ENCODE results near the gene ABCB8.

ABCB8 gene

GRCh38 chr7:150999001-150999400, 29.2 kb upstream of the ABCB8 start:
- H3K9me3 ChIP-seq (ENCODE audit: control insufficient read depth, insufficient read depth, low read depth, low read length): no peaks in the 10 kb centered on the region
- no peaks in the 10 kb centered on the region for H3K27me3 ChIP-seq (ENCODE audit: control insufficient read depth, insufficient read depth, low read length)
- H3K4me1 ChIP-seq (ENCODE audit: control insufficient read depth, insufficient read depth, low read length): peaks cover 16% of the 10 kb centered on the region; the same call in 1 of the 2 replicates
- H3K36me3 ChIP-seq (ENCODE audit: control insufficient read depth, insufficient read depth, low read length): no peaks in the 10 kb centered on the region
- no peak overlapping the region for H3K9ac ChIP-seq (ENCODE audit: low read length)
- H3K4me3 ChIP-seq (ENCODE audit: low read depth, low read length): no peak overlapping the region
- H3K27ac ChIP-seq (ENCODE audit: low read depth, low read length): no peak overlapping the region

GRCh38 chr7:150999497-151000230, 28.6 kb upstream of the ABCB8 start:
- Histone ChIP-seq H3K27ac (ENCODE audit: low read depth, low read length) (no peak overlapping the region), H3K4me3 (ENCODE audit: low read depth, low read length) (no peak overlapping the region), H3K9me3 (ENCODE audit: control insufficient read depth, insufficient read depth, low read depth, low read length) (no peaks in the 10 kb centered on the region), H3K4me1 (ENCODE audit: control insufficient read depth, insufficient read depth, low read length) (peaks cover 11% of the 10 kb centered on the region; the same call in 1 of the 2 replicates), H3K36me3 (ENCODE audit: control insufficient read depth, insufficient read depth, low read length) (no peaks in the 10 kb centered on the region), H3K27me3 (ENCODE audit: control insufficient read depth, insufficient read depth, low read length) (no peaks in the 10 kb centered on the region), H3K9ac (ENCODE audit: low read length) (no peak overlapping the region)

GRCh38 chr7:151000897-151001495, 27.3 kb upstream of the ABCB8 start:
- Histone ChIP-seq H3K36me3 (ENCODE audit: control insufficient read depth, insufficient read depth, low read length) (no peaks in the 10 kb centered on the region), H3K9ac (ENCODE audit: low read length) (no peak overlapping the region), H3K9me3 (ENCODE audit: control insufficient read depth, insufficient read depth, low read depth, low read length) (no peaks in the 10 kb centered on the region), H3K4me3 (ENCODE audit: low read depth, low read length) (no peak overlapping the region), H3K27me3 (ENCODE audit: control insufficient read depth, insufficient read depth, low read length) (no peaks in the 10 kb centered on the region), H3K27ac (ENCODE audit: low read depth, low read length) (no peak overlapping the region), H3K4me1 (ENCODE audit: control insufficient read depth, insufficient read depth, low read length) (peaks cover 4% of the 10 kb centered on the region; the same call in 1 of the 2 replicates)

GRCh38 chr7:151001546-151001945, 26.7 kb upstream of the ABCB8 start:
- H3K4me1 ChIP-seq (ENCODE audit: control insufficient read depth, insufficient read depth, low read length): peaks cover 4% of the 10 kb centered on the region; the same call in 1 of the 2 replicates
- no peaks in the 10 kb centered on the region for H3K27me3 ChIP-seq (ENCODE audit: control insufficient read depth, insufficient read depth, low read length)
- H3K9me3 ChIP-seq (ENCODE audit: control insufficient read depth, insufficient read depth, low read depth, low read length): no peaks in the 10 kb centered on the region
- H3K27ac ChIP-seq (ENCODE audit: low read depth, low read length): no peak overlapping the region
- H3K4me3 ChIP-seq (ENCODE audit: low read depth, low read length): no peak overlapping the region
- H3K9ac ChIP-seq (ENCODE audit: low read length): no peak overlapping the region
- no peaks in the 10 kb centered on the region for H3K36me3 ChIP-seq (ENCODE audit: control insufficient read depth, insufficient read depth, low read length)

GRCh38 chr7:151003572-151003971, 24.7 kb upstream of the ABCB8 start:
- H3K9ac ChIP-seq (ENCODE audit: low read length): no peak overlapping the region
- H3K4me1 ChIP-seq (ENCODE audit: control insufficient read depth, insufficient read depth, low read length): peaks cover 13% of the 10 kb centered on the region

GRCh38 chr7:151005566-151005965, 22.7 kb upstream of the ABCB8 start:
- Histone ChIP-seq H3K9ac (ENCODE audit: low read length) (no peak overlapping the region), H3K36me3 (ENCODE audit: control insufficient read depth, insufficient read depth, low read length) (no peaks in the 10 kb centered on the region), H3K4me3 (ENCODE audit: low read depth, low read length) (no peak overlapping the region), H3K27me3 (ENCODE audit: control insufficient read depth, insufficient read depth, low read length) (no peaks in the 10 kb centered on the region), H3K27ac (ENCODE audit: low read depth, low read length) (no peak overlapping the region), H3K4me1 (ENCODE audit: control insufficient read depth, insufficient read depth, low read length) (peaks cover 27% of the 10 kb centered on the region), H3K9me3 (ENCODE audit: control insufficient read depth, insufficient read depth, low read depth, low read length) (no peaks in the 10 kb centered on the region)

More at GRCh38 chr7:151003572-151003971, 24.7 kb upstream of the ABCB8 start:
- Histone ChIP-seq H3K27ac (ENCODE audit: low read depth, low read length) (no peak overlapping the region), H3K4me3 (ENCODE audit: low read depth, low read length) (no peak overlapping the region), H3K27me3 (ENCODE audit: control insufficient read depth, insufficient read depth, low read length) (no peaks in the 10 kb centered on the region), H3K9me3 (ENCODE audit: control insufficient read depth, insufficient read depth, low read depth, low read length) (no peaks in the 10 kb centered on the region), H3K36me3 (ENCODE audit: control insufficient read depth, insufficient read depth, low read length) (no peaks in the 10 kb centered on the region)

GRCh38 chr7:151006590-151007300, 21.5 kb upstream of the ABCB8 start:
- Histone ChIP-seq H3K9ac (ENCODE audit: low read length) (no peak overlapping the region), H3K27me3 (ENCODE audit: control insufficient read depth, insufficient read depth, low read length) (no peaks in the 10 kb centered on the region), H3K36me3 (ENCODE audit: control insufficient read depth, insufficient read depth, low read length) (no peaks in the 10 kb centered on the region), H3K4me1 (ENCODE audit: control insufficient read depth, insufficient read depth, low read length) (peaks cover 34% of the 10 kb centered on the region), H3K4me3 (ENCODE audit: low read depth, low read length) (no peak overlapping the region), H3K27ac (ENCODE audit: low read depth, low read length) (no peak overlapping the region), H3K9me3 (ENCODE audit: control insufficient read depth, insufficient read depth, low read depth, low read length) (no peaks in the 10 kb centered on the region)

- no peak overlapping the region for H3K4me3 ChIP-seq (ENCODE audit: low read depth, low read length)
Measured at GRCh38 chr7:151007469-151007898, 20.8 kb upstream of the ABCB8 start.

GRCh38 chr7:151008143-151008510, 20.1 kb upstream of the ABCB8 start:
- H3K36me3 ChIP-seq (ENCODE audit: control insufficient read depth, insufficient read depth, low read length): no peaks in the 10 kb centered on the region
- H3K4me1 ChIP-seq (ENCODE audit: control insufficient read depth, insufficient read depth, low read length): peaks cover 42% of the 10 kb centered on the region
- no peak overlapping the region for H3K27ac ChIP-seq (ENCODE audit: low read depth, low read length)
- peak overlapping the region; percentile 23 for H3K4me3 ChIP-seq (ENCODE audit: low read depth, low read length)
- H3K9me3 ChIP-seq (ENCODE audit: control insufficient read depth, insufficient read depth, low read depth, low read length): no peaks in the 10 kb centered on the region
- H3K9ac ChIP-seq (ENCODE audit: low read length): peak overlapping the region; percentile 15
- H3K27me3 ChIP-seq (ENCODE audit: control insufficient read depth, insufficient read depth, low read length): no peaks in the 10 kb centered on the region

More at GRCh38 chr7:151007469-151007898, 20.8 kb upstream of the ABCB8 start:
- no peak overlapping the region for H3K27ac ChIP-seq (ENCODE audit: low read depth, low read length)
- H3K4me1 ChIP-seq (ENCODE audit: control insufficient read depth, insufficient read depth, low read length): peaks cover 37% of the 10 kb centered on the region
- H3K9me3 ChIP-seq (ENCODE audit: control insufficient read depth, insufficient read depth, low read depth, low read length): no peaks in the 10 kb centered on the region
- H3K27me3 ChIP-seq (ENCODE audit: control insufficient read depth, insufficient read depth, low read length): no peaks in the 10 kb centered on the region
- no peaks in the 10 kb centered on the region for H3K36me3 ChIP-seq (ENCODE audit: control insufficient read depth, insufficient read depth, low read length)
- peak overlapping the region; percentile 8 for H3K9ac ChIP-seq (ENCODE audit: low read length)

GRCh38 chr7:151008511-151009323, 19.5 kb upstream of the ABCB8 start:
- Histone ChIP-seq H3K27me3 (ENCODE audit: control insufficient read depth, insufficient read depth, low read length) (no peaks in the 10 kb centered on the region), H3K27ac (ENCODE audit: low read depth, low read length) (no peak overlapping the region), H3K4me1 (ENCODE audit: control insufficient read depth, insufficient read depth, low read length) (peaks cover 44% of the 10 kb centered on the region), H3K9ac (ENCODE audit: low read length) (peak overlapping the region; percentile 15), H3K9me3 (ENCODE audit: control insufficient read depth, insufficient read depth, low read depth, low read length) (no peaks in the 10 kb centered on the region), H3K4me3 (ENCODE audit: low read depth, low read length) (peak overlapping the region; percentile 23), H3K36me3 (ENCODE audit: control insufficient read depth, insufficient read depth, low read length) (no peaks in the 10 kb centered on the region)

Data from HUES6 (cell line).